Natural killer cell treated with Interleukin-12 subunit alpha and Interleukin-12 subunit beta and Interleukin-15 and Interleukin-18, amount 100 ng/mL, for 72 hours (primary cell): ENCODE results near the gene MYO5B. TPM values are rescaled to one million over a fixed set of nuclear protein-coding genes. Genes with fewer than 3 reads are reported as not detected.

Source experiments
- ATAC-seq, 2 donors: fragments of 150-1000 bp; cut with Tn5 transposase in 1 of 2; sonication (Bioruptor Pico), chemical (Tn5 transposase) in 1 of 2; 2 replicates each; pipeline ENCODE4 v1.10.0; 2021
- DNase-seq: peaks from one replicate; pipeline ENCODE4 v3.0.0; 2022; ENCODE audit warnings: low spot score
- H3K27ac Mint-ChIP-seq, 2 donors: 1 replicate in 1 of 2; 2 replicates in 1 of 2; pipeline ENCODE4 v1.8.0; 2022; ENCODE audit warnings: mixed read lengths in 2 of 2, mild to moderate bottlenecking in 1 of 2, moderate library complexity in 1 of 2
- H3K27me3 Mint-ChIP-seq, 2 donors: 1 replicate in 1 of 2; 2 replicates in 1 of 2; pipeline ENCODE4 v1.8.0; 2022; ENCODE audit warnings: mixed read lengths in 2 of 2
- H3K36me3 Mint-ChIP-seq: one replicate; pipeline ENCODE4 v1.8.0; 2022; ENCODE audit warnings: mixed read lengths
- H3K4me1 Mint-ChIP-seq, 2 donors: 1 replicate in 1 of 2; 2 replicates in 1 of 2; pipeline ENCODE4 v1.8.0; 2022; ENCODE audit warnings: low read depth in 2 of 2, mixed read lengths in 2 of 2, mild to moderate bottlenecking in 1 of 2
- H3K4me3 Mint-ChIP-seq: one replicate; pipeline ENCODE4 v1.8.0; 2022; ENCODE audit warnings: mixed read lengths
- H3K9me3 Mint-ChIP-seq: 2 replicates; pipeline ENCODE4 v1.8.0; 2022; ENCODE audit warnings: mixed read lengths
- total RNA-seq, 2 donors: library from RNA; stranded (reverse); gene quantifications; one replicate each; pipeline ENCODE4 v1.2.3, GENCODE V29; 2022

MYO5B gene
- total RNA-seq, 2 donors from 2014 or later = not detected

DNA sequence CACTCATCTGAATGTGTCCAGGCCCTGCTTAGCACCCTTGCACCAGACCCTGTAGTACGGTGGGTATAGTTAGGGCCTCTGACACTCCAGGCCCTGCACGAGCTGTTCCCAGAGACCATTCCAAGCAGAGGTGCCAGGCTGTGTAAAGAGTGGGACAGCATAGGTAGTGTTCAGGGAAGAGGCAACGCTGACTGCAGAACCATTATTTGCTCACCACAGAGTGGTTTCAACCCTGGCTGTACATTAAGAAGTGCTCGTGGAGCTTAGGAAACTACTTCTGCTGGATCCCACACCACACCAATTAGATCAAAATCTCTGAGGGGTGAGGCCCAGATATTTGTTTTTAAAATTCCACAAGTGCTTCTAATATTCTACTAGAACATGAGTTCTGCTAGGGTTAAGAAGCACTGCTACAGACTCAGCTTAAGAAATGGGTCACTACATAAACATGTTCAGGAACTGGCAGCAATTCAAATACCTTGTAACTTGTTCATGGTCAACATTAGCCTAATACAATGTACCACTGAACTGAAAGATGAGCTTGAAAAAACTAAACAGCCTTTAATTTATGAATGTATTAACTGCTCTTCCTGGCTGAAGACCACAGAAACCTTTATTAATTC, 183.0 kb downstream of the MYO5B start:
- no peak overlapping the region for H3K4me3 Mint-ChIP-seq
- no peaks in the 10 kb centered on the region for H3K9me3 Mint-ChIP-seq
- peaks cover 8 to 14% of the 10 kb centered on the region in 2 donors for H3K27me3 Mint-ChIP-seq
- ATAC-seq = no peak
- no peaks in the 10 kb centered on the region for H3K36me3 Mint-ChIP-seq
- H3K27ac Mint-ChIP-seq = no peak overlapping the region
- DNase-seq = no peak
- H3K4me1 Mint-ChIP-seq = no peaks in the 10 kb centered on the region

DNA sequence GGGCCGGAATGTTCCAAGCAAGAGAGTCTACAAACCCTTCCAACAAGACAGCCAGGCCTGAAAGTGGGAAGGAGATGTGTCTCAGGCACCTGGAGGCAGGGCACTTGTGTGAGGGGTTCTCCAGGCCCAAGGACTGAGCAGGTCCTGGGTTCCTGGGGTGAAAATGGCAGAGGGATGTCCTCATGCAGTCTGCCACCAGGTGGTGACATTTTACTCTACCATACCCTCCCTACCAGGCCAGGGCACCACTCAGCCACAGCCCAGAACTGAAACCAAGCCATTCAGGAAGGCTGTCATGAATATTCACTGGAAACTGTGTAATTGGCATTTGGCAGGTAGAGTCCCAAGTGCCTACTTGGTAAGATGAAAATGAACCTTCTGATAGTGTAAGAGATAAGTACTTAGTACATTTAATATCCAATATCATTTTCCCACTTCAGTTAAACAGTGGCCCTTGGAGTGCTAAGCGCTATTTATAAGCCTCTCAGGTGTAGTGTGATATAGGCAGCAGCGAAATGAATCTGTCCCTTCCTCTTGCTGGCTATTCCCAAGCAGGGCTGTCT, 185.1 kb downstream of the MYO5B start:
- H3K4me3 Mint-ChIP-seq = no peak overlapping the region
- H3K27ac Mint-ChIP-seq = no peak overlapping the region
- H3K4me1 Mint-ChIP-seq = no peaks in the 10 kb centered on the region
- DNase-seq (no peak), ATAC-seq (peak; percentile 55 to 64)
- H3K9me3 Mint-ChIP-seq = no peaks in the 10 kb centered on the region
- no peaks in the 10 kb centered on the region for H3K36me3 Mint-ChIP-seq
- peaks cover 8 to 16% of the 10 kb centered on the region in 2 donors for H3K27me3 Mint-ChIP-seq

DNA sequence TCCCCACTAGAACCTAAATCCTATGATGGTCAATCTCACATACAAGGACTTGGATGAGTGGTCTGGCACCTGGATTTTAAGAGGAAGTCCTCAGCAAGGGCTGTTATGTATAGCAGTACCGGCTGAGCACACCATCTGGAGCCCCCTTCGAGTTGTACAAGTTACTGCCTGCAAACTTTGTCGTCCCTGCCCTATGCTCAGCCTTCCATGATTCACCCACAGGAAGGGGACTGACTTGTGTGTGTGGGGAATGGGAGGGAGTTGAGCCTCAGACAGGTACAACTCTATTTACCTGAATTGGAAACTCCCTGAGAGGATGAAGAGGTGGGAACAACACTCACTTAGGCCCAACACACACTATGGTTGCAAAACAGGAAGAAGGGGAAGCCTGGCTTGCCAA, 186.6 kb downstream of the MYO5B start:
- Mint-ChIP-seq H3K36me3 (no peaks in the 10 kb centered on the region), H3K27ac (no peak overlapping the region)
- no peak for ATAC-seq

DNA sequence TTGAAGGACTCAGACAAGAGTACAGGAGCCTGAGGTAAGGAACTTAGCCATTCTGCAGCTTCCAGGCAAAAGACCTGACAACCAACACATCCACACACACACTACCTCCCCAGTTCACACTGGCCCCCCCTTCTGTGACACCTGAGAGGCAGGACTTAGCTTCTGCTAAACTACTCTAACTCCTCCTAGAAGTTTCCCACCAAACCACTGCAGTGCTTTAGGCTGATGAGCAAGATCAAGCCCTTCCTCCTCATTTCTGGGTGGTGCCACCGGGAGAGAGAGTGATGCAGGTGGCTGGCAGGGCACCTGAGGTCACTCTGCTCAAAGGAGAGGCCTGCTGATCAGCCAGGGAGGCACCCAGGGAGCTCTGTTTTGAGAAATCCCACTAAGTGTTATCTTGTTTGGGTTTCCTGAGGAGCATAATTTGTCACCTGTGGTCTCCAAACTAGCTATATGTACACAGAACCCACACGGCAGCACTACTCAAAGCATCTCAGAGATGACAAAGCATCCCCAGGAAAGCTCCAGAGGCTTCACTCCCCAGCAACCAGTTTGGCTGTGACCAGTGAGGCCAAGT, 188.4 kb downstream of the MYO5B start:
- H3K4me3 Mint-ChIP-seq = no peak overlapping the region
- no peaks in the 10 kb centered on the region for H3K9me3 Mint-ChIP-seq
- H3K36me3 Mint-ChIP-seq = no peaks in the 10 kb centered on the region
- H3K4me1 Mint-ChIP-seq = no peaks in the 10 kb centered on the region
- ATAC-seq (no peak), DNase-seq (no peak)
- H3K27ac Mint-ChIP-seq = no peak overlapping the region
- peaks cover 31 to 34% of the 10 kb centered on the region in 2 donors for H3K27me3 Mint-ChIP-seq

More for the DNA sequence above, 186.6 kb downstream of the MYO5B start:
- no peaks in the 10 kb centered on the region for H3K4me1 Mint-ChIP-seq
- H3K27me3 Mint-ChIP-seq = peaks cover 20 to 25% of the 10 kb centered on the region in 2 donors
- no peak for DNase-seq
- H3K4me3 Mint-ChIP-seq = no peak overlapping the region
- H3K9me3 Mint-ChIP-seq = no peaks in the 10 kb centered on the region

DNA sequence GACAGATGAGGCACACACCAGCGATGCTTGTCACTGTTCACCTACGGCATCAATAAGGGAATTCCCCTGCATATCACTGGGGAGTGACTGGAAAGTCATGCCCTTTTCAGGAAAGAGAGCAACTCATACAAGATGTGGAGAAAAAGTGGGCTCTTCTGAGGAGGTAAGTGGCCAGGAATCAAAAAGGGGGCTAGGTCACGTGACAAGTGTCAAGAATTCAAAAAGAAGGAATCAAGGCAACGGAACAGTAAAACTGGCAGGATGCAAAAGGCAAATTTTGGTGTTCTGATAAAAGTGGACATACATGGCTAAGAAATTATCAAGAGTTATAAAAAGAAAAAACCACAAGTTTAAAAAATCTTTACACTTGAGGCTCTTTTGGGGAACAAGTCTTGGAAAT, 190.9 kb downstream of the MYO5B start:
- no peak for ATAC-seq
- Mint-ChIP-seq H3K4me1 (no peaks in the 10 kb centered on the region), H3K27ac (no peak overlapping the region), H3K36me3 (no peaks in the 10 kb centered on the region), H3K27me3 (peaks cover 28 to 34% of the 10 kb centered on the region in 2 donors), H3K9me3 (no peaks in the 10 kb centered on the region), H3K4me3 (no peak overlapping the region)
- DNase-seq = no peak

DNA sequence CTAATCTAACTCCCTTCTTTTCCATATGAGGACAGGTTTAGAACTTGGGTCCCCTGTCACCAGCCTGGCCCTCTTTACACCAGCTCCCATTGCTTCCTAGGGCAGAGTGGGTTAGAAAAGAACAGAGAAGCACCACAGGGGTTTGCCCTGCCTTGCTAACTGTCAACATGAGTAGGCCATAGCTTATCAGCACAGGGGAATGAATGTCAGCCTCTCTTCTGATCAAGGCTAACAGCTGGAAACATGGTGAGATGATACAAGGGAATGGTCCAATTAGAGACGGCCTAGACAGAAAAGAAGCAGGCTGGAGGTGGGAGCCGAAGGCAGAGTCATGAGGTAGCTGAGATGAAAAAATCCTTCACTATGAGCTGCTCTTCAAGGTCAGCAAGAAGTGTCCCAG, 192.2 kb downstream of the MYO5B start:
- no peaks in the 10 kb centered on the region for H3K9me3 Mint-ChIP-seq
- ATAC-seq = no peak
- DNase-seq = no peak
- no peak overlapping the region for H3K4me3 Mint-ChIP-seq
- H3K4me1 Mint-ChIP-seq = no peaks in the 10 kb centered on the region
- H3K27ac Mint-ChIP-seq = no peak overlapping the region
- peaks cover 30 to 40% of the 10 kb centered on the region in 2 donors for H3K27me3 Mint-ChIP-seq
- H3K36me3 Mint-ChIP-seq = no peaks in the 10 kb centered on the region

DNA sequence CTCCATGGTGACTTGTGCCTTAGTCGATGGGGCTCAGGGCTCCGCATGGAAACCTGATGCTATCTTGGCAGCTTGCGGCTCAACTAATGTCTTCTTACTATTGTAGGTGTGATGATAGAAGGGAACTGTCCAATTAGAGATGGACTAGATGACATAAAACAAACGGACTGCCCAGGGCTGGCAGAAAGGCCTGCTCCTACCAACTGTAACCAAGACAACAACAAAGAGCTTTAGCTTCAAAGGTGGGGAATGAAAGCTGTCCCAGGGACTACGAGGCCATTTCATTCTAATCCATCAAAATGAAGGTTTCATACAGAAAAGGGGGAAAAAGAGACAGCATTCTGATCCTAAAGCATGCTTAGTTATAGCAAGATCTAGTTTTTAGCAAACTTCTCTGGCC, 194.7 kb downstream of the MYO5B start:
- Mint-ChIP-seq H3K4me3 (no peak overlapping the region), H3K4me1 (no peaks in the 10 kb centered on the region), H3K27ac (no peak overlapping the region), H3K27me3 (peaks cover 19 to 32% of the 10 kb centered on the region in 2 donors), H3K9me3 (no peaks in the 10 kb centered on the region), H3K36me3 (no peaks in the 10 kb centered on the region)
- DNase-seq (no peak), ATAC-seq (no peak)

DNA sequence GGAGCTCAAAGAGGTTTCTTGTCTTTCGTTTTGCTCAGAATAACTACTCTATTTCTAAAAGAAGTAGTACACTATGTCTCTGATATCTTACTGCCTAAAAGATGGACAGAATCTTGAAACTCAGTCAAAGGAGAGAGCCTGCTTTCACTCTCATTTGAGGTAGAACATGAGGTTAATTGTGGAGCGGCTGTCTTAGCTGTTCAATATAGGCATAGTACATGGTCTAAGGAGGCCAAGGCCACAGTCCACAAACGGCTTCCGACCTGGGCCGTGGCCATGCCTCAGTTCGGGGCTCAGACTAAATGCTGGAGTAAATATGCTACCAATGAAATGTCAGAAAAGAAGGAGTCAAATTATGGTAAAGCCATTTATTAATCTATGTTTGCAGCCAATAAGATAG, 195.8 kb downstream of the MYO5B start:
- H3K27me3 Mint-ChIP-seq = peaks cover 20 to 30% of the 10 kb centered on the region in 2 donors
- H3K36me3 Mint-ChIP-seq = no peaks in the 10 kb centered on the region
- H3K9me3 Mint-ChIP-seq = no peaks in the 10 kb centered on the region
- H3K4me1 Mint-ChIP-seq = no peaks in the 10 kb centered on the region
- no peak overlapping the region for H3K27ac Mint-ChIP-seq
- no peak for ATAC-seq
- no peak overlapping the region for H3K4me3 Mint-ChIP-seq
- DNase-seq = no peak

DNA sequence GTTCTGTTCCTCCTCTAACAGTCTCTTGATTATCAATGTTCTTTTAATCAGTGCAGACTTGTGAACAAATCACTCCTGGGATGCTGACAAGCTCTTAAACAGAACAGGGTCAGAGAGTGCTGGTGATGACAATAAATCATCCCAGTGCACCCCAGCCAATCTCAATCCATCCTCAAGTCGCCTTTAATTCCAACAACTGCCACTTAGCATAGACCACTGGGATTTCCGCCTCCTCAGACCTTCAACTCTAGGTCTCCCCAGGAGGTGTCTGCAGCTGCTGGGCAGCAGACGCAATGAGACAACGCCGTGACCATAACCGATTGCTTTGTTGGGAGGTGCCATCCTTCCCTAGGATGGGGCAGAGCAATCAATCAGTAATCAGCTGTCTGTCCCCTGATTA, 197.4 kb downstream of the MYO5B start:
- H3K4me3 Mint-ChIP-seq = no peak overlapping the region
- H3K9me3 Mint-ChIP-seq = no peaks in the 10 kb centered on the region
- DNase-seq = no peak
- H3K27me3 Mint-ChIP-seq = peaks cover 19 to 28% of the 10 kb centered on the region in 2 donors
- H3K36me3 Mint-ChIP-seq = no peaks in the 10 kb centered on the region
- ATAC-seq = peak in 1 of 2 donors; percentile 28
- H3K4me1 Mint-ChIP-seq = no peaks in the 10 kb centered on the region
- H3K27ac Mint-ChIP-seq = no peak overlapping the region

DNA sequence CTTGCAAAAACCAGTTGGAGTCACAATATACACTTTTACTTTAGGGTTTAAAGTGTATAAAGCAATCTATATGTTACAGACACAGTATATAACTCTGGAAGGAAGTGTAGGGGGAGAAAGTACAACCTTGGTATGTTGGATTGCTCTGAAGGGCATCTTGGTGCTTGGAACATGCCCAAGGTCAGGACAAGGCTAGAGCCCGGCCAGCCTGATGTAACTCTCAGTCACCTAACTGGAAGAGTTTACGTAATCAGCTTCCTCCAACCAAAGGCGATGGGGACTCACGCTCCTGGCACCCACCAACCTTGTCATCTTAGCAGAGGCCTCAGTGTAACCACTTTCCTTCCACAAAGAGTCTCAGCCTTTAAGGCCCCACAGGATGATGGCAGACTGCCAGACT, 200.5 kb downstream of the MYO5B start:
- no peak overlapping the region for H3K27ac Mint-ChIP-seq
- peaks cover 16 to 27% of the 10 kb centered on the region in 2 donors for H3K27me3 Mint-ChIP-seq
- H3K4me1 Mint-ChIP-seq = peaks cover 0 to 1% of the 10 kb centered on the region in 2 donors
- no peaks in the 10 kb centered on the region for H3K36me3 Mint-ChIP-seq
- no peak for DNase-seq
- no peak for ATAC-seq
- H3K4me3 Mint-ChIP-seq = no peak overlapping the region
- H3K9me3 Mint-ChIP-seq = no peaks in the 10 kb centered on the region

DNA sequence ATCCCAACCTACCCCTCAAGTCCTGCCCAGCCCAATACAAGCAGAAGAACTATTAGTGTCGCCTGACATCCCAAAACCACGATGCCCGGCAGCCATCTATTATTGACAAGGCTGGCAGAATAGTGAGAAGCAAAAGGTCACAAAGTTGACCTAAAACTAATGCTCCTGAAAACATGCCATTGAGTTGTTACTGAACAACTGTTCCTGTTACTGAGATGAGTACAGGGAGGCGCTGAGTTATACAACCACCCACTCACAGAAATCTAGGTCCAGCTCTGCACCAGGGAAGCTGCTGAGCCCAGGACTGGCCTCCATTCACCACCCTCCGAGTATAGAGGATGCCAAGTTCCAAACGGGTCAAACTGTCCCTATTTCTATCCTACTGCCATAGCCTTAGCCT, 201.6 kb downstream of the MYO5B start:
- H3K36me3 Mint-ChIP-seq = no peaks in the 10 kb centered on the region
- no peaks in the 10 kb centered on the region for H3K9me3 Mint-ChIP-seq
- H3K27me3 Mint-ChIP-seq = peaks cover 14 to 23% of the 10 kb centered on the region in 2 donors
- DNase-seq = no peak
- no peak for ATAC-seq
- H3K27ac Mint-ChIP-seq = no peak overlapping the region
- H3K4me3 Mint-ChIP-seq = no peak overlapping the region
- peaks cover 0 to 2% of the 10 kb centered on the region in 2 donors for H3K4me1 Mint-ChIP-seq

DNA sequence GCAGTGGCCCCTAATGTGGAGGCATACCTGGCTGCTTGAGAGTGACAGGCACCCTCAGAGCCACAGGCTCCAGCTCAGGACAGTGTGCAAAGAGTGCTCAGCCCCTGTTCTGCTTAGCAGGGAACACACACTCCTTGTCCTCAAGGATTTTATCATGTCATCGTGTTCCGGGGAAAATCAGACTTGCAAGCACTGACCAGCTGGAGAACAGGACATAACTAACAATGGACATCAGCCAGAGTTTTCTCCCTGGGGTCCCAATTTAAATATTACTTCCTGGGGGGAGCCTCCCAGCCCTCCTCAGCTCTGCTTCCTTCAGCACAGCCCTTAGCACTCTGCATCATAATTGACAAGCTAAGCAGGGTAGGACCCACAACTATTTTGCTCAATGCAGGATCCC, 206.2 kb downstream of the MYO5B start:
- ATAC-seq (no peak), DNase-seq (no peak)
- no peak overlapping the region for H3K4me3 Mint-ChIP-seq
- H3K4me1 Mint-ChIP-seq = peaks cover 0 to 2% of the 10 kb centered on the region in 2 donors
- H3K36me3 Mint-ChIP-seq = no peaks in the 10 kb centered on the region
- no peaks in the 10 kb centered on the region for H3K9me3 Mint-ChIP-seq
- H3K27ac Mint-ChIP-seq = no peak overlapping the region
- H3K27me3 Mint-ChIP-seq = peaks cover 17 to 23% of the 10 kb centered on the region in 2 donors

DNA sequence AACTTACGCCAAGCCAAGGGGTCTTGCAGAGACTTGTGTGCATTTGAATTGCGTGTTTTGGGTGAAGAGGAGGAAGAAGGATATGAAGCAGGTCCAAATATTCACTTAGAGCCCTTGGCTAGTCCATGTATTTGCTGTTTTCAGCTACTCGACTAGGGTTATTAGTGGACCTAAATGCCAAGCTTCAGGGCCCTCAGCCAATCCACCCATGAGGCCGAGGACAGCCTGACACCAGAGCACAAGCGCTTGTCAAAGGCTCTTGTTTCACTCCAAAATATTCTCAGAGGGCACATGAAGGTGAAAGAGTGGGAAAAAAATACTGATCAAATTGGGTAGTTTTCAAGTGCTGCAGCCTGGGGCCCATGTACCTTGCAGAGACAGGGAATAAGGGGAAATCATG, 206.8 kb downstream of the MYO5B start:
- no peak overlapping the region for H3K4me3 Mint-ChIP-seq
- H3K27me3 Mint-ChIP-seq = peaks cover 15 to 21% of the 10 kb centered on the region in 2 donors
- H3K4me1 Mint-ChIP-seq = peaks cover 0 to 2% of the 10 kb centered on the region in 2 donors
- no peak overlapping the region for H3K27ac Mint-ChIP-seq
- no peaks in the 10 kb centered on the region for H3K36me3 Mint-ChIP-seq
- no peaks in the 10 kb centered on the region for H3K9me3 Mint-ChIP-seq
- no peak for DNase-seq
- ATAC-seq = no peak

DNA sequence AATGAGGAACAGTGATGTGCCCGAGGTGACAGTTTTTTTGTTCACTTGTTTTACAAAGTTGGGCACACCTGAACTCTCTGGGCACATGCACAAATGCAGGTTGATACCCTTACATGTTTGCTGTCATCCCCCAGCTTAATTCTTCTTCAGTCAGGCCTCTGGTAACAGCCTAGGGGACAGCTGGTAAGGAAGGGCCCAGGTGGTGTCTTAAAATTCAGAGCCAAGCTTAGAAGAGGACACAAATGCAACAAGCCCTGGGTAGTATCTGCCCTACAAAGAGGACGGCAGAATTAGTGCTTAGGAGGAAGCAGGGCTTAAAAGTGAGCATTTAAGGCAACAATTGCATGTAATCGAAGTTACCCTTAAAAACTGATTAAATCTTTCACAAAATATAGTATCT, 209.7 kb downstream of the MYO5B start:
- no peak for ATAC-seq
- Mint-ChIP-seq H3K27ac (no peak overlapping the region), H3K4me1 (peaks cover 0 to 2% of the 10 kb centered on the region in 2 donors), H3K4me3 (no peak overlapping the region), H3K36me3 (no peaks in the 10 kb centered on the region), H3K9me3 (no peaks in the 10 kb centered on the region), H3K27me3 (peaks cover 8 to 14% of the 10 kb centered on the region in 2 donors)
- no peak for DNase-seq
